Endometrium (tissue), 2 donors: ENCODE results near the gene AGAP1.

ENCODE experiments used
- FAIRE-seq: peaks from 2 replicates; lab custom pipeline; 2012; peaks lifted over from hg19 to GRCh38; lab: Jason Lieb, UNC
- donor health status: control.
- donor health status: control.

The AGAP1 gene

GRCh38 chr2:236173729-236174607 is 680.1 kb downstream of the AGAP1 start:
- FAIRE-seq, result no peak

- no peak for FAIRE-seq
These were observed 681.8 kb downstream of the AGAP1 start for GRCh38 chr2:236175548-236176150.

GRCh38 chr2:236176417-236176816 is 682.6 kb downstream of the AGAP1 start:
- no peak for FAIRE-seq

GRCh38 chr2:236176951-236177350 is 683.1 kb downstream of the AGAP1 start:
- FAIRE-seq, result no peak

GRCh38 chr2:236177604-236177966 is 683.7 kb downstream of the AGAP1 start:
- no peak for FAIRE-seq

- no peak for FAIRE-seq
These were observed 684.4 kb downstream of the AGAP1 start for GRCh38 chr2:236177967-236178889.

- FAIRE-seq, result no peak
These were observed 685.0 kb downstream of the AGAP1 start for GRCh38 chr2:236178890-236179235.

GRCh38 chr2:236179236-236180075 is 685.6 kb downstream of the AGAP1 start:
- no peak for FAIRE-seq

GRCh38 chr2:236180076-236180816 is 686.4 kb downstream of the AGAP1 start:
- peak; percentile 12 for FAIRE-seq

- FAIRE-seq, result peak; percentile 89
These were observed 687.1 kb downstream of the AGAP1 start for GRCh38 chr2:236180831-236181453.
